PFSK-1 (cell line): ENCODE results near the gene OSTN.

Source experiments
- POLR2AphosphoS5 ChIP-seq: IDR thresholded peaks from 2 replicates; pipeline ENCODE4 v1.6.1; 2012; ENCODE audit warnings: low read depth, mild to moderate bottlenecking, control low read depth, low read length, moderate library complexity
- REST ChIP-seq, 2 experiments: IDR thresholded peaks; 2 replicates each; pipeline versions ENCODE4 v1.6.1 to v1.8.0; 2011 to 2012; ENCODE audit warnings: low read depth in 2 of 2, low read length in 2 of 2, control low read depth in 1 of 2, inconsistent platforms in 1 of 2, mild to moderate bottlenecking in 1 of 2, moderate library complexity in 1 of 2; ENCODE audit not compliant: insufficient read depth in 1 of 2
- SIN3A ChIP-seq: IDR thresholded peaks from 2 replicates; pipeline ENCODE4 v1.6.1; 2012; ENCODE audit warnings: mild to moderate bottlenecking, low read length, moderate library complexity, borderline replicate concordance; ENCODE audit not compliant: insufficient read depth
- TAF1 ChIP-seq: IDR thresholded peaks from 2 replicates; pipeline ENCODE4 v1.6.1; 2012; ENCODE audit warnings: low read length, control low read depth, borderline replicate concordance; ENCODE audit not compliant: insufficient read depth

GRCh38 chr3:191275751-191276150 lies 76.7 kb downstream of the OSTN start:
- no peak for TF ChIP-seq TAF1
- no peak for TF ChIP-seq REST (IDR thresholded peaks at IDR 0.05; ENCODE audit: insufficient read depth in 1 of 2, low read depth in 2 of 2, low read length in 2 of 2)
- no peak for TF ChIP-seq SIN3A
- TF ChIP-seq POLR2AphosphoS5: no peak
